Muscle of leg (tissue), 11 donors: ENCODE data around the gene LCN12. TPM values are rescaled to one million over a fixed set of nuclear protein-coding genes. Genes with fewer than 3 reads are reported as not detected.

ENCODE experiments used
- DNase-seq: peaks from one replicate; pipeline ENCODE4 v3.0.0; 2013
- H3K27ac ChIP-seq: one replicate; pipeline ENCODE4 v1.5.1; 2013; ENCODE audit warnings: mild to moderate bottlenecking, low read length, control low read depth
- H3K27me3 ChIP-seq: one replicate; pipeline ENCODE4 v1.6.1; 2013; ENCODE audit warnings: low read length; ENCODE audit not compliant: control insufficient read depth, insufficient read depth
- H3K36me3 ChIP-seq: one replicate; pipeline ENCODE4 v1.6.1; 2013; ENCODE audit warnings: low read length; ENCODE audit not compliant: control insufficient read depth, insufficient read depth
- H3K4me1 ChIP-seq: one replicate; pipeline ENCODE4 v1.6.1; 2013; ENCODE audit warnings: low read length; ENCODE audit not compliant: control insufficient read depth, insufficient read depth
- H3K4me3 ChIP-seq: one replicate; pipeline ENCODE4 v1.5.1; 2013; ENCODE audit warnings: low read length, control low read depth
- H3K9me3 ChIP-seq: replicated peaks from 2 replicates; pipeline ENCODE4 v1.6.1; 2013; ENCODE audit warnings: low read depth, low read length; ENCODE audit not compliant: control insufficient read depth
- WGBS: methylation state at CpG from one replicate; pipeline ENCODE4 v1.1.5; 2013; ENCODE audit warnings: missing lambda C conversion rate; ENCODE audit not compliant: insufficient coverage; 5-methylcytosine and 5-hydroxymethylcytosine counted together
- polyA plus RNA-seq, 8 donors: library from polyadenylated mRNA; unstranded; fragments of 120-200 nt; gene quantifications; one replicate each; pipeline versions ENCODE4 v1.2.1 to v1.2.3, GENCODE V29; 2013; ENCODE audit warnings: inconsistent platforms in 1 of 8, low replicate concordance in 1 of 8; ENCODE audit not compliant: insufficient read length in 8 of 8, insufficient read depth in 1 of 8
- total RNA-seq: library from RNA; stranded (reverse); fragments of 120-200 nt; gene quantifications from one replicate; pipeline ENCODE4 v1.2.4, GENCODE V29; 2013

Gene LCN12
- total and polyA plus RNA-seq, 9 donors = 0.10 to 5.3 (median 0.71) TPM; not detected in 1

GRCh38 chr9:136964171-136964689 is 12.2 kb downstream of the LCN12 start:
- no peak for DNase-seq
- WGBS = 60% methylated on average over 14 of the region's 22 CpGs
- no peak overlapping the region for H3K4me3 ChIP-seq
- peaks cover 34% of the 10 kb centered on the region for H3K4me1 ChIP-seq
- H3K27ac ChIP-seq = no peak overlapping the region
- peaks cover 10% of the 10 kb centered on the region for H3K27me3 ChIP-seq
- H3K9me3 ChIP-seq = no peaks in the 10 kb centered on the region
- no peaks in the 10 kb centered on the region for H3K36me3 ChIP-seq

- peaks cover 10% of the 10 kb centered on the region for H3K27me3 ChIP-seq
- H3K27ac ChIP-seq = no peak overlapping the region
- H3K4me3 ChIP-seq = no peak overlapping the region
- no peaks in the 10 kb centered on the region for H3K9me3 ChIP-seq
- H3K36me3 ChIP-seq = no peaks in the 10 kb centered on the region
- 78% methylated on average over 17 of the region's 26 CpGs for WGBS
- DNase-seq = no peak
- H3K4me1 ChIP-seq = peaks cover 31% of the 10 kb centered on the region
These were observed 12.9 kb downstream of the LCN12 start for GRCh38 chr9:136964833-136965422.

- DNase-seq = peak; percentile 68
- peaks cover 28% of the 10 kb centered on the region for H3K4me1 ChIP-seq
These were observed 13.9 kb downstream of the LCN12 start for GRCh38 chr9:136965771-136966484.

GRCh38 chr9:136968333-136969127 is 16.5 kb downstream of the LCN12 start:
- Histone ChIP-seq H3K27ac (no peak overlapping the region), H3K9me3 (no peaks in the 10 kb centered on the region), H3K36me3 (no peaks in the 10 kb centered on the region), H3K27me3 (peaks cover 8% of the 10 kb centered on the region), H3K4me1 (peaks cover 13% of the 10 kb centered on the region), H3K4me3 (no peak overlapping the region)
- no peak for DNase-seq
- 73% methylated on average over 11 of the region's 17 CpGs for WGBS

More at GRCh38 chr9:136965771-136966484, 13.9 kb downstream of the LCN12 start:
- Histone ChIP-seq H3K36me3 (no peaks in the 10 kb centered on the region), H3K9me3 (no peaks in the 10 kb centered on the region), H3K27ac (no peak overlapping the region), H3K27me3 (peaks cover 10% of the 10 kb centered on the region), H3K4me3 (no peak overlapping the region)
- 24% methylated on average over 16 of the region's 23 CpGs for WGBS

GRCh38 chr9:136969150-136969549 is 17.1 kb downstream of the LCN12 start:
- Histone ChIP-seq H3K4me1 (peaks cover 10% of the 10 kb centered on the region), H3K27ac (no peak overlapping the region), H3K36me3 (no peaks in the 10 kb centered on the region), H3K9me3 (no peaks in the 10 kb centered on the region), H3K27me3 (peaks cover 8% of the 10 kb centered on the region), H3K4me3 (no peak overlapping the region)
- 75% methylated on average over 16 of the region's 17 CpGs for WGBS
- no peak for DNase-seq

- no peak for DNase-seq
- H3K36me3 ChIP-seq = no peaks in the 10 kb centered on the region
- WGBS = 50% methylated on average over 4 of the region's 5 CpGs
- H3K4me1 ChIP-seq = peaks cover 12% of the 10 kb centered on the region
- peaks cover 8% of the 10 kb centered on the region for H3K27me3 ChIP-seq
- no peak overlapping the region for H3K27ac ChIP-seq
- no peak overlapping the region for H3K4me3 ChIP-seq
- no peaks in the 10 kb centered on the region for H3K9me3 ChIP-seq
These were observed 17.7 kb downstream of the LCN12 start for GRCh38 chr9:136969774-136970173.

- 78% methylated on average over 8 of the region's 11 CpGs for WGBS
- Histone ChIP-seq H3K4me1 (peaks cover 18% of the 10 kb centered on the region), H3K4me3 (no peak overlapping the region), H3K36me3 (no peaks in the 10 kb centered on the region), H3K27me3 (peaks cover 8% of the 10 kb centered on the region), H3K27ac (no peak overlapping the region), H3K9me3 (no peaks in the 10 kb centered on the region)
- no peak for DNase-seq
These were observed 18.3 kb downstream of the LCN12 start for GRCh38 chr9:136970361-136970760.

- WGBS = 57% methylated on average over 14 of the region's 14 CpGs
These were observed 19.7 kb downstream of the LCN12 start for GRCh38 chr9:136971746-136972145.

GRCh38 chr9:136972335-136972734 is 20.3 kb downstream of the LCN12 start:
- no peaks in the 10 kb centered on the region for H3K9me3 ChIP-seq
- no peak overlapping the region for H3K4me3 ChIP-seq
- H3K27me3 ChIP-seq = no peaks in the 10 kb centered on the region
- DNase-seq = no peak
- H3K27ac ChIP-seq = no peak overlapping the region
- no peaks in the 10 kb centered on the region for H3K36me3 ChIP-seq
- WGBS = 74% methylated on average over 9 of the region's 11 CpGs
- H3K4me1 ChIP-seq = peaks cover 28% of the 10 kb centered on the region

More at GRCh38 chr9:136971746-136972145, 19.7 kb downstream of the LCN12 start:
- no peaks in the 10 kb centered on the region for H3K36me3 ChIP-seq
- H3K27ac ChIP-seq = no peak overlapping the region
- H3K4me3 ChIP-seq = no peak overlapping the region
- no peaks in the 10 kb centered on the region for H3K27me3 ChIP-seq
- no peaks in the 10 kb centered on the region for H3K9me3 ChIP-seq
- no peak for DNase-seq
- H3K4me1 ChIP-seq = peaks cover 22% of the 10 kb centered on the region

- no peak overlapping the region for H3K27ac ChIP-seq
- peaks cover 32% of the 10 kb centered on the region for H3K4me1 ChIP-seq
- H3K36me3 ChIP-seq = no peaks in the 10 kb centered on the region
- DNase-seq = no peak
- no peak overlapping the region for H3K4me3 ChIP-seq
- H3K27me3 ChIP-seq = peaks cover 3% of the 10 kb centered on the region
- 83% methylated on average over 1 of the region's 13 CpGs for WGBS
- H3K9me3 ChIP-seq = no peaks in the 10 kb centered on the region
These were observed 20.7 kb downstream of the LCN12 start for GRCh38 chr9:136972743-136973142.
